Ovary (tissue), 3 donors: ENCODE data around the gene CCSER2.

Source experiments
- POLR2A ChIP-seq: fragments of 450-650 bp; IDR thresholded peaks from one replicate; pipeline ENCODE4 v1.6.1; 2017; ENCODE audit warnings: antibody characterized with exemption, mild to moderate bottlenecking, moderate library complexity
- TF ChIP-seq, protein P1 (sequence below), 3 donors: fragments of 450-650 bp in 2 of 3; fragments of 200-600 bp in 1 of 3; IDR thresholded peaks; one replicate each; pipeline versions ENCODE4 v1.5.1 to v1.8.0; 2016 to 2022; ENCODE audit warnings: antibody characterized with exemption in 3 of 3, mild to moderate bottlenecking in 1 of 3
- donor health status: DM: no; HTN: no; CAD: no.

- TF ChIP-seq, protein P1, sequence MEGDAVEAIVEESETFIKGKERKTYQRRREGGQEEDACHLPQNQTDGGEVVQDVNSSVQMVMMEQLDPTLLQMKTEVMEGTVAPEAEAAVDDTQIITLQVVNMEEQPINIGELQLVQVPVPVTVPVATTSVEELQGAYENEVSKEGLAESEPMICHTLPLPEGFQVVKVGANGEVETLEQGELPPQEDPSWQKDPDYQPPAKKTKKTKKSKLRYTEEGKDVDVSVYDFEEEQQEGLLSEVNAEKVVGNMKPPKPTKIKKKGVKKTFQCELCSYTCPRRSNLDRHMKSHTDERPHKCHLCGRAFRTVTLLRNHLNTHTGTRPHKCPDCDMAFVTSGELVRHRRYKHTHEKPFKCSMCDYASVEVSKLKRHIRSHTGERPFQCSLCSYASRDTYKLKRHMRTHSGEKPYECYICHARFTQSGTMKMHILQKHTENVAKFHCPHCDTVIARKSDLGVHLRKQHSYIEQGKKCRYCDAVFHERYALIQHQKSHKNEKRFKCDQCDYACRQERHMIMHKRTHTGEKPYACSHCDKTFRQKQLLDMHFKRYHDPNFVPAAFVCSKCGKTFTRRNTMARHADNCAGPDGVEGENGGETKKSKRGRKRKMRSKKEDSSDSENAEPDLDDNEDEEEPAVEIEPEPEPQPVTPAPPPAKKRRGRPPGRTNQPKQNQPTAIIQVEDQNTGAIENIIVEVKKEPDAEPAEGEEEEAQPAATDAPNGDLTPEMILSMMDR (IDR thresholded peaks at IDR 0.05), result no peak
- TF ChIP-seq POLR2A, result no peak
These were observed 40.4 kb downstream of the CCSER2 start for GRCh38 chr10:84368828-84369227.
